HL-60 (cell line): ENCODE results near the gene AGPAT4.

Source experiments
- DNase-seq, 2 experiments: peaks; one replicate each; pipeline ENCODE4 v3.0.0-alpha.2; 2010 to 2020; ENCODE audit warnings: low read depth in 1 of 2, low spot score in 1 of 2
- H3K27ac ChIP-seq: fragments of 250-450 bp; sonication (Bioruptor Pico); replicated peaks from 2 replicates; pipeline ENCODE4 v1.5.1; 2020; ENCODE audit warnings: mild to moderate bottlenecking, moderate library complexity
- H3K27me3 ChIP-seq: fragments of 250-450 bp; sonication (Bioruptor Pico); 2 replicates; pipeline ENCODE4 v1.5.1; 2021; ENCODE audit warnings: mild to moderate bottlenecking, moderate library complexity; ENCODE audit not compliant: insufficient read depth, poor library complexity, severe bottlenecking
- H3K4me3 ChIP-seq: replicated peaks from 2 replicates; pipeline ENCODE4 v1.5.1; 2011; ENCODE audit warnings: mild to moderate bottlenecking, control low read depth, low read length; ENCODE audit not compliant: insufficient read depth
- GABPA ChIP-seq: IDR thresholded peaks from 2 replicates; pipeline ENCODE4 v1.6.1; 2012; ENCODE audit warnings: low read depth
- POLR2AphosphoS5 ChIP-seq: IDR thresholded peaks from 2 replicates; pipeline ENCODE4 v1.6.1; 2012; ENCODE audit warnings: low read depth
- SPI1 ChIP-seq: IDR thresholded peaks from 2 replicates; pipeline ENCODE4 v1.6.1; 2012; ENCODE audit warnings: low read depth, mild to moderate bottlenecking, borderline replicate concordance
- TF ChIP-seq, protein P1 (sequence below): IDR thresholded peaks from 2 replicates; pipeline ENCODE4 v1.6.1; 2012; ENCODE audit warnings: low read depth; ENCODE audit not compliant: insufficient replicate concordance
- TF ChIP-seq, protein P2 (sequence below): IDR thresholded peaks from one replicate; pipeline ENCODE4 v1.5.1; 2011; ENCODE audit warnings: low read length, control low read depth, inconsistent platforms; ENCODE audit not compliant: insufficient read depth

The AGPAT4 gene

DNA sequence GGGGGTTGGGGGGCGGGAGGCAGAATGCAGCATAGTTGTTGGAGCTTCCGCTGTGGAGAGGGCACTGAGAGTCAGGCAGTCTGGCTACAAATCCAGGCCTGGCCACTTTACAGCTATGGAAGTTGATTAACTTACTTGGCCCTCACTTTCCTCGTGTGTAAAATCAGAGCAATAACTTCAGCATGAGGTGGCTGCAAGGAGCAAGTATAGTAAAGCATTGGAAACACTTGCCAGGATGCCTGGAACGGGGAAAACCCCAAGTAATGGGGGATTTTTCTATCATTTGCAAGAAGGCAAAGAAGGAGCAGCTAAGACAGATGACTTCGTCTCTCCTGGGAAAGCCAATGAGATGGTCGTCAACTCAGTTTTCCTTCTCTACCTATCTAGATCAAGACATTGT is 35.8 kb downstream of the AGPAT4 start:
- H3K27ac ChIP-seq, result no peak overlapping the region
- no peak for DNase-seq
- no peaks in the 10 kb centered on the region for H3K27me3 ChIP-seq
- H3K4me3 ChIP-seq, result no peak overlapping the region
- TF ChIP-seq, protein P1, sequence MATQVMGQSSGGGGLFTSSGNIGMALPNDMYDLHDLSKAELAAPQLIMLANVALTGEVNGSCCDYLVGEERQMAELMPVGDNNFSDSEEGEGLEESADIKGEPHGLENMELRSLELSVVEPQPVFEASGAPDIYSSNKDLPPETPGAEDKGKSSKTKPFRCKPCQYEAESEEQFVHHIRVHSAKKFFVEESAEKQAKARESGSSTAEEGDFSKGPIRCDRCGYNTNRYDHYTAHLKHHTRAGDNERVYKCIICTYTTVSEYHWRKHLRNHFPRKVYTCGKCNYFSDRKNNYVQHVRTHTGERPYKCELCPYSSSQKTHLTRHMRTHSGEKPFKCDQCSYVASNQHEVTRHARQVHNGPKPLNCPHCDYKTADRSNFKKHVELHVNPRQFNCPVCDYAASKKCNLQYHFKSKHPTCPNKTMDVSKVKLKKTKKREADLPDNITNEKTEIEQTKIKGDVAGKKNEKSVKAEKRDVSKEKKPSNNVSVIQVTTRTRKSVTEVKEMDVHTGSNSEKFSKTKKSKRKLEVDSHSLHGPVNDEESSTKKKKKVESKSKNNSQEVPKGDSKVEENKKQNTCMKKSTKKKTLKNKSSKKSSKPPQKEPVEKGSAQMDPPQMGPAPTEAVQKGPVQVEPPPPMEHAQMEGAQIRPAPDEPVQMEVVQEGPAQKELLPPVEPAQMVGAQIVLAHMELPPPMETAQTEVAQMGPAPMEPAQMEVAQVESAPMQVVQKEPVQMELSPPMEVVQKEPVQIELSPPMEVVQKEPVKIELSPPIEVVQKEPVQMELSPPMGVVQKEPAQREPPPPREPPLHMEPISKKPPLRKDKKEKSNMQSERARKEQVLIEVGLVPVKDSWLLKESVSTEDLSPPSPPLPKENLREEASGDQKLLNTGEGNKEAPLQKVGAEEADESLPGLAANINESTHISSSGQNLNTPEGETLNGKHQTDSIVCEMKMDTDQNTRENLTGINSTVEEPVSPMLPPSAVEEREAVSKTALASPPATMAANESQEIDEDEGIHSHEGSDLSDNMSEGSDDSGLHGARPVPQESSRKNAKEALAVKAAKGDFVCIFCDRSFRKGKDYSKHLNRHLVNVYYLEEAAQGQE, result no peak

DNA sequence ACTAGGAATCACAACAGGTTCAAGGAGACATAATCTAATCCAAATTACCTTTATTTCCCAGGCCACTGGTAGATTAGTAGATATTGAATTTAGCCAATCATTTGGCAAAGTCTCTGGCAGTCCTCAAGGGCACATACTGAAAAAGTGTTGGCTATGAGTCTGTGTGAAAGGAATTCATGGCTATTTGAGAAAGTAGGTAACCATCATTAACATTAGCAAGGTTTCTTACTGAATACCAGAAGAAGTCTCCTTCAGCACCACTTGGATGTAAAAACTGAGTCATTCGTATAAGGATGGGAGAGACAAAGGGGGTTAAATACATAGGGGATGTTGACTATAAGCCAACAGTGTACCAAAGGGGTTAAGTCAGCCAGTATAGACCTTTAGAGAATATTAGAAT is 36.7 kb downstream of the AGPAT4 start:
- no peak for DNase-seq
- TF ChIP-seq SPI1 (no peak), POLR2AphosphoS5 (no peak), GABPA (no peak)
- TF ChIP-seq, protein P2, sequence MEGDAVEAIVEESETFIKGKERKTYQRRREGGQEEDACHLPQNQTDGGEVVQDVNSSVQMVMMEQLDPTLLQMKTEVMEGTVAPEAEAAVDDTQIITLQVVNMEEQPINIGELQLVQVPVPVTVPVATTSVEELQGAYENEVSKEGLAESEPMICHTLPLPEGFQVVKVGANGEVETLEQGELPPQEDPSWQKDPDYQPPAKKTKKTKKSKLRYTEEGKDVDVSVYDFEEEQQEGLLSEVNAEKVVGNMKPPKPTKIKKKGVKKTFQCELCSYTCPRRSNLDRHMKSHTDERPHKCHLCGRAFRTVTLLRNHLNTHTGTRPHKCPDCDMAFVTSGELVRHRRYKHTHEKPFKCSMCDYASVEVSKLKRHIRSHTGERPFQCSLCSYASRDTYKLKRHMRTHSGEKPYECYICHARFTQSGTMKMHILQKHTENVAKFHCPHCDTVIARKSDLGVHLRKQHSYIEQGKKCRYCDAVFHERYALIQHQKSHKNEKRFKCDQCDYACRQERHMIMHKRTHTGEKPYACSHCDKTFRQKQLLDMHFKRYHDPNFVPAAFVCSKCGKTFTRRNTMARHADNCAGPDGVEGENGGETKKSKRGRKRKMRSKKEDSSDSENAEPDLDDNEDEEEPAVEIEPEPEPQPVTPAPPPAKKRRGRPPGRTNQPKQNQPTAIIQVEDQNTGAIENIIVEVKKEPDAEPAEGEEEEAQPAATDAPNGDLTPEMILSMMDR, result no peak
- TF ChIP-seq, protein P1, result no peak
- Histone ChIP-seq H3K4me3 (no peak overlapping the region), H3K27ac (no peak overlapping the region), H3K27me3 (no peaks in the 10 kb centered on the region)

DNA sequence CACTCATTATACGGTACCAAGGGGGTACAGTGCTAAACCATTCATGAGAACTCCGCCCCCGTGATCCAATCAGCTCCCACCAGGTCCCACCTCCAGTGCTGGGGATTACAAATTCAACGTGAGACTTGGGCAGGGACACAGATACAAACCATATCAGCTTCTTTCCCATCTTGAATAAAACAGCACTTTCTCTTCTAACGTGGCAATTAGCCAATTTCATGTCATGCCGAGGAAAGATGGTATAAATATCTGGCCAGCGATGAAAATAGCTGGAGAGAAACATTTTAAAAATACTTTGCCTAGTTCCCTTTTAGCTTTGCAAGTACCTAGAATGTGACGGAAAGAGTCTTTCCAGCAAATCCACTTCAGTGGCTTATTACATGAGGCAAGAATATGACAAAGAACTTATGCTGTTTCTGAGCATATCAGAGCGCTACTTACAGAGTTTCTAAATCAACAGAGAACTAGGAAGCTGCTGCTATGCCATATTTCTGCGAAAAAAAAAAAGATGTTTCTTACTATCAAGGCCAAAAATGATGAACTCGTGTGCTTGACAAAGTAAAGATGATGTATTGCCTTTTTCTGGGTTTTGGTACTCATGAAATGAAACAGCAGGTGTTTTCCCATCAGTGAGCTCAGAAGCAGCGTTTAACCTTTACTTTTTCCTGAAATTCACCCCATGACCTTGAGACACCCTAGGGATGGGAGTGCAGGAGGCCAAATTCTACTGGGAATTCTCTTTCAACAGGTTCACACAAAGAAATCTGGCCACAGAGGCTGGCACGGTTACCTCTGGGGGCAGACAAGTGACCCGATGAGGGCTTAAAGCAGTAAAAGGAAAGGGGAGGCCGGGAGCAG is 37.9 kb downstream of the AGPAT4 start:
- Histone ChIP-seq H3K4me3 (no peak overlapping the region), H3K27me3 (no peaks in the 10 kb centered on the region), H3K27ac (no peak overlapping the region)
- DNase-seq, result no peak
- no peak for TF ChIP-seq GABPA
- no peak for TF ChIP-seq SPI1
- TF ChIP-seq POLR2AphosphoS5, result no peak
- TF ChIP-seq, protein P1, result no peak
- TF ChIP-seq, protein P2, result no peak
